Bronchial epithelial cell (primary cell): ENCODE results near the gene PDSS2. TPM values are rescaled to one million over a fixed set of nuclear protein-coding genes. Genes with fewer than 3 reads are reported as not detected.
A peak's percentile ranks its signal among the peaks of the same experiment; 100 is the strongest.
"Not testable (repeated sequence)": the region's sequence is repeated elsewhere in the genome, so short reads cannot be mapped to it uniquely, and the experiment has no call there.

Experiments used
- DNase-seq: peaks from one replicate; pipeline ENCODE4 v3.0.0-alpha.2; 2010; ENCODE audit warnings: low read depth
- FAIRE-seq: peaks from 2 replicates; lab custom pipeline; 2011; peaks lifted over from hg19 to GRCh38; lab: Jason Lieb, UNC
- H3K27me3 ChIP-seq: 2 replicates; pipeline ENCODE4 v1.5.1; 2011; ENCODE audit warnings: low read length; ENCODE audit not compliant: control insufficient read depth, insufficient read depth
- H3K36me3 ChIP-seq: 2 replicates; pipeline ENCODE4 v1.5.1; 2011; ENCODE audit warnings: low read length; ENCODE audit not compliant: control insufficient read depth, insufficient read depth
- H3K4me3 ChIP-seq: 2 replicates; pipeline ENCODE4 v1.5.1; 2011; ENCODE audit warnings: mild to moderate bottlenecking, low read depth, low read length, control low read depth
- total RNA-seq: library from RNA; depleted of rRNA; stranded (reverse); fragments of >200 nt; gene quantifications from 2 replicates; pipeline ENCODE4 v1.2.1, GENCODE V29; 2014
- TF ChIP-seq, protein P1 (sequence below): IDR thresholded peaks from 2 replicates; pipeline ENCODE4 v1.5.1; 2011; ENCODE audit warnings: mild to moderate bottlenecking, moderate library complexity, low read length, control low read depth, inconsistent platforms; ENCODE audit not compliant: insufficient read depth, severe bottlenecking

PDSS2 gene
- total RNA-seq, 1 donor from 2014 or later = 18.2 TPM

DNA sequence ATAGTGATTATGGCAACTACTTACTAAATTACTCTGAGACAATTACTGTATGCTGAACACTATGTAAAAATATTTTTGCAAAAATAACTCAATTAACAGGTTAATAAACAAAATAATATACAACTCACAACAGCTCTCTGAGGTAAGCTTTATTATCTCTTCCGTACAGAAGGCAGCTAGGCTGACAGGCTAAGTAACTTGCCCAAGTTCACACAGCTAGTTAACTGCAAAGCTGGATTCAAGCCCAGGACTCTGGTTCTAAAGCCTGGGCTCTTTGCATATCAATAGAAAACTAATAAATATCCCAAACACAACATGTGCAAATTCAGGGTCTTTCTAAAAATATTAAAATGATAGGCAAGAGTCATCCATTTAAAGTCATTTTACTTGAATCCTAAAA is 174.6 kb downstream of the PDSS2 start:
- H3K4me3 ChIP-seq = no peak overlapping the region
- DNase-seq = no peak
- no peaks in the 10 kb centered on the region for H3K36me3 ChIP-seq
- H3K27me3 ChIP-seq = no peaks in the 10 kb centered on the region
- TF ChIP-seq, protein P1, sequence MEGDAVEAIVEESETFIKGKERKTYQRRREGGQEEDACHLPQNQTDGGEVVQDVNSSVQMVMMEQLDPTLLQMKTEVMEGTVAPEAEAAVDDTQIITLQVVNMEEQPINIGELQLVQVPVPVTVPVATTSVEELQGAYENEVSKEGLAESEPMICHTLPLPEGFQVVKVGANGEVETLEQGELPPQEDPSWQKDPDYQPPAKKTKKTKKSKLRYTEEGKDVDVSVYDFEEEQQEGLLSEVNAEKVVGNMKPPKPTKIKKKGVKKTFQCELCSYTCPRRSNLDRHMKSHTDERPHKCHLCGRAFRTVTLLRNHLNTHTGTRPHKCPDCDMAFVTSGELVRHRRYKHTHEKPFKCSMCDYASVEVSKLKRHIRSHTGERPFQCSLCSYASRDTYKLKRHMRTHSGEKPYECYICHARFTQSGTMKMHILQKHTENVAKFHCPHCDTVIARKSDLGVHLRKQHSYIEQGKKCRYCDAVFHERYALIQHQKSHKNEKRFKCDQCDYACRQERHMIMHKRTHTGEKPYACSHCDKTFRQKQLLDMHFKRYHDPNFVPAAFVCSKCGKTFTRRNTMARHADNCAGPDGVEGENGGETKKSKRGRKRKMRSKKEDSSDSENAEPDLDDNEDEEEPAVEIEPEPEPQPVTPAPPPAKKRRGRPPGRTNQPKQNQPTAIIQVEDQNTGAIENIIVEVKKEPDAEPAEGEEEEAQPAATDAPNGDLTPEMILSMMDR = no peak
- no peak for FAIRE-seq

DNA sequence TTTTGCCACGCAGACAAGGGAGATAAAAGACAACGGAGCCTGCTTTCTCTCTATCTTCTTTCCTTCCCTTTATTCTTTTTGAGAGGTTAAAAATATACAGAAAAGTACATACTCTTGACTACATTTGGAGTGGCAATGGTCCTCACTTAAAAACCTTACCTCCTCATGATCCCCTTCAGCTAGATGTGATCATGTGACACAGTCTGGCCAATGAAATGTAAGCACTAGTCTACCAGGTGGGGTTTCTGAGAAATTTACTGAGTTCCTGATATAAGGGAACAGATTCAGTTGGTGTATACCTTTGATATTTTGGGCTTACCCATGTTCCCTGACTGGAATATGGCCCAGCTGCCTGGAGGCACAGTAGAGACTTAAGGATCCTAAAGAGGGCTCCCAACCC is 178.6 kb downstream of the PDSS2 start:
- DNase-seq (no peak), FAIRE-seq (no peak)
- Histone ChIP-seq H3K36me3 (no peaks in the 10 kb centered on the region), H3K4me3 (no peak overlapping the region), H3K27me3 (no peaks in the 10 kb centered on the region)
- TF ChIP-seq, protein P1 = no peak

DNA sequence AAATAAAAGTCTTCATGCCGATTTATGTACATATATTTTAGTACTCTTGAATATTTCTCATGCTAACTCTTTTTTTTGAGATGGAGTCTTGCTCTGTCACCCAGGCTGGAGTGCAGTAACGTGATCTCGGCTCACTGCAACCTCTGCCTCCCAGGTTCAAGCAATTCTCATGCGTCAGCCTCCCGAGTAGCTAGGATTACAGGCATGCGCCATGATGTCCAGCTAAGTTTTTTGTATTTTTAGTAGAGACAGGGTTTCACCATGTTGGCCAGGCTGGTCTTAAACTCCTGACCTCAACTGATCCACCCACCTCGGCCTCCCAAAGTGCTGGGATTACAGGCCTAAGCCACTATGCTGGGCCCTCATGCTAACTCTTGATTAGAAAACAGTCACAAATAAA is 179.4 kb downstream of the PDSS2 start:
- H3K36me3 ChIP-seq, DNase-seq, H3K4me3 ChIP-seq, FAIRE-seq, H3K27me3 ChIP-seq: not testable (repeated sequence)

DNA sequence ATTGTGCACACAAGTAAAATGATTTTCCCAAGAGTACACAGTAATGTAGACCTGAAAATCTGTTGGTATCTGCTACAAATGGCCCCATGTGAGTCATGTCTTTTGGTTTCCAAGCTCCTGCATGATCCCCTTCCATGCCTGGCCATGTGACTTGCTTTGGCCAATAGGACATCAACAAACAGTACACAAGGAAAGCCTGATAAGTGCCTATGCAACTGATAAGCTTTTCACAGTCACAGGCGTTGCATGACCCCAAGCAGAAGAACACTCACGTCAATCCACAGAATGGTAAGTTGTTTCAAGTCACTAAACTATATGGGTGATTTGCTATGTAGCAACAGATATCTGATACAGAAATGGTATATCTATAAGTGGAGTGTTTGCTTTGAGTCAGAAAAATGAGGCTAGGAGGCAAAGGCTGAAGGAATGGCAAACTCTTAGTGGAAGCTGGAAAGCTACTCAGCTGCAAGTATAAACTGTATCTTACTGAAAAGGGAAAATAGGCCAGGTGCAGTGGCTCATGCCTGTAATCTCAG is 184.0 kb downstream of the PDSS2 start:
- no peaks in the 10 kb centered on the region for H3K27me3 ChIP-seq
- FAIRE-seq (no peak), DNase-seq (peak; percentile 59)
- TF ChIP-seq, protein P1 = no peak
- H3K4me3 ChIP-seq = no peak overlapping the region
- no peaks in the 10 kb centered on the region for H3K36me3 ChIP-seq

DNA sequence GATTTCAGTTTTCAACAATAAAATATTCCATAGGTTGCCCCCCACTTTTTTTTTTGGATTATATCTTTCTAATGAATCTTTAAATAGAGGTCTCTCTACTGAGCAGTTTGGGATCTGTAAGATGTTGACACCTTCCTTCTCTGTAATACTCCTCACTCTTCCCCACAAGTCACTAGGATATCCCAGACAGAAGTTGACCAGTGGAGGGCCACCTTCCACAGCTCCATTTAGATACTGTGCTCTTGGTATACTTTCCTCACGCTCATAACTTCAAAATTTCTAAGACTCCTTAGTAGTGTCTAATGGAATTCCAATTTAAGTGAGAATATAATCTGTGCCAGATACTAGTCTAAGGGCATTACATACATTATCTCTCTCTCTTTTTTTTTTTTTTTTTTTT is 185.1 kb downstream of the PDSS2 start:
- DNase-seq (no peak), FAIRE-seq (no peak)
- no peaks in the 10 kb centered on the region for H3K27me3 ChIP-seq
- no peaks in the 10 kb centered on the region for H3K36me3 ChIP-seq
- TF ChIP-seq, protein P1 = no peak
- no peak overlapping the region for H3K4me3 ChIP-seq

DNA sequence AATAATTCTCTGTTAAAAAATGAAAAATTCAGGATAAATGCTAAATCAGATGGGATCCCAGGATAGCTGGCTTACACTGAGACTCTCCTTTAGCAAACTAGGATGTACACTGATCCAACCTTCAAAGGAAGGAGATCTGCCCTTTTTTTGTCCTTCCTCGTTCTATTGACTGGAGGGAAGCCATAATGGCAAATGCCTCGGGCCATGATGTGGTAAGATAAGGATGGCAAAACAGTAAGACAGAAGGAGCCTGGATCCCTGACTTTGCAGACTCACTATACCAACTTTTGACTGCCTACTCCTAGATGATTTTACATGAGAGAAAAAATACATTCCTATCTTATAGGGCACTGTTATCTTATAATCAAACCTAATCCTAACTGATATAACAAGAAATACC is 187.1 kb downstream of the PDSS2 start:
- H3K4me3 ChIP-seq = no peak overlapping the region
- no peaks in the 10 kb centered on the region for H3K36me3 ChIP-seq
- TF ChIP-seq, protein P1 = no peak
- FAIRE-seq (no peak), DNase-seq (no peak)
- H3K27me3 ChIP-seq = no peaks in the 10 kb centered on the region
